Uterus (tissue), 2 donors: ENCODE measurements around the gene WFDC2.

Experiments
- POLR2A ChIP-seq, 2 donors: fragments of 450-650 bp; IDR thresholded peaks; one replicate each; pipeline ENCODE4 v1.6.1; 2016; ENCODE audit warnings: antibody characterized with exemption in 2 of 2, mild to moderate bottlenecking in 1 of 2, moderate library complexity in 1 of 2
- TF ChIP-seq, protein P1 (sequence below), 4 experiments: fragments of 200-600 bp in 2 of 4; fragments of 450-650 bp in 2 of 4; sonication (generic) in 2 of 4; IDR thresholded peaks; one replicate each; pipeline ENCODE4 v1.5.1; 2016 to 2019; ENCODE audit warnings: antibody characterized with exemption in 4 of 4, mild to moderate bottlenecking in 2 of 4, moderate library complexity in 1 of 4

GRCh38 chr20:45440891-45441685 lies 28.5 kb upstream of the WFDC2 start:
- TF ChIP-seq, protein P1, sequence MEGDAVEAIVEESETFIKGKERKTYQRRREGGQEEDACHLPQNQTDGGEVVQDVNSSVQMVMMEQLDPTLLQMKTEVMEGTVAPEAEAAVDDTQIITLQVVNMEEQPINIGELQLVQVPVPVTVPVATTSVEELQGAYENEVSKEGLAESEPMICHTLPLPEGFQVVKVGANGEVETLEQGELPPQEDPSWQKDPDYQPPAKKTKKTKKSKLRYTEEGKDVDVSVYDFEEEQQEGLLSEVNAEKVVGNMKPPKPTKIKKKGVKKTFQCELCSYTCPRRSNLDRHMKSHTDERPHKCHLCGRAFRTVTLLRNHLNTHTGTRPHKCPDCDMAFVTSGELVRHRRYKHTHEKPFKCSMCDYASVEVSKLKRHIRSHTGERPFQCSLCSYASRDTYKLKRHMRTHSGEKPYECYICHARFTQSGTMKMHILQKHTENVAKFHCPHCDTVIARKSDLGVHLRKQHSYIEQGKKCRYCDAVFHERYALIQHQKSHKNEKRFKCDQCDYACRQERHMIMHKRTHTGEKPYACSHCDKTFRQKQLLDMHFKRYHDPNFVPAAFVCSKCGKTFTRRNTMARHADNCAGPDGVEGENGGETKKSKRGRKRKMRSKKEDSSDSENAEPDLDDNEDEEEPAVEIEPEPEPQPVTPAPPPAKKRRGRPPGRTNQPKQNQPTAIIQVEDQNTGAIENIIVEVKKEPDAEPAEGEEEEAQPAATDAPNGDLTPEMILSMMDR (IDR thresholded peaks at IDR 0.05), result no peak
- TF ChIP-seq POLR2A (IDR thresholded peaks at IDR 0.05), result no peak
